GM23248 (cell line): ENCODE data around the gene DNLZ.

Experiments used
- EZH2 ChIP-seq: fragments of 200-600 bp; sonication (generic); IDR thresholded peaks from 2 replicates; pipeline ENCODE4 v1.6.1; 2018; ENCODE audit warnings: antibody characterized with exemption, mild to moderate bottlenecking; ENCODE audit not compliant: insufficient read depth, poor library complexity, severe bottlenecking
- EZH2phosphoT487 ChIP-seq: fragments of 200-600 bp; sonication (generic); IDR thresholded peaks from 2 replicates; pipeline ENCODE4 v1.6.1; 2018; ENCODE audit warnings: antibody characterized with exemption, moderate library complexity, mild to moderate bottlenecking, low read depth; ENCODE audit not compliant: insufficient read depth

GRCh38 chr9:136318776-136319241 lies 44.7 kb downstream of the DNLZ start:
- TF ChIP-seq EZH2 (no peak), EZH2phosphoT487 (no peak)
